GM19397 (cell line): ENCODE results near the gene PEAR1.

Experiments used
- ATAC-seq: cut with Tn5 transposase; IDR thresholded peaks from one replicate; pipeline ENCODE4 v1.9.1; 2021; ENCODE audit warnings: mild to moderate bottlenecking, moderate library complexity; ENCODE audit not compliant: unreplicated experiment

Gene PEAR1

GRCh38 chr1:156959414-156959813, 65.9 kb downstream of the PEAR1 start:
- ATAC-seq = no peak

GRCh38 chr1:156959925-156960324, 66.4 kb downstream of the PEAR1 start:
- ATAC-seq = no peak

- ATAC-seq = no peak
Measured at GRCh38 chr1:156961709-156962108, 68.2 kb downstream of the PEAR1 start.

- no peak for ATAC-seq
Measured at GRCh38 chr1:156963621-156964020, 70.1 kb downstream of the PEAR1 start.

GRCh38 chr1:156964441-156964840, 70.9 kb downstream of the PEAR1 start:
- no peak for ATAC-seq
